A673 (cell line): ENCODE measurements around the gene MTHFD1L. TPM values are rescaled to one million over a fixed set of nuclear protein-coding genes. Genes with fewer than 3 reads are reported as not detected.

Experiments used
- BruUV-seq: library from RNA; stranded (reverse); fragments of 400-500 nt; replicated peaks from 2 replicates; lab custom pipeline; 2021; lab: Mats Ljungman, UMichigan
- CTCF ChIA-PET: fragments of 300-600 bp; sonication (Branson Sonifier 250); formaldehyde crosslinking; loops from one replicate; lab custom pipeline; 2022; ENCODE audit warnings: antibody characterized with exemption; lab: Charles Lee
- POLR2A ChIA-PET: fragments of 300-600 bp; sonication (Branson Sonifier 250); formaldehyde crosslinking; loops from one replicate; lab custom pipeline; 2022; ENCODE audit warnings: antibody characterized with exemption; ENCODE audit not compliant: low non-redundant PET; lab: Charles Lee
- DNase-seq: peaks from one replicate; pipeline ENCODE4 v3.0.0-alpha.2; 2015; ENCODE audit warnings: low spot score
- H3K27ac ChIP-seq: fragments of 200-600 bp; sonication (generic); 2 replicates; pipeline ENCODE4 v1.5.1; 2016; ENCODE audit warnings: mixed run types, low read depth, mild to moderate bottlenecking, mixed read lengths, antibody characterized with exemption, low read length; ENCODE audit not compliant: poor library complexity, severe bottlenecking
- H3K27me3 ChIP-seq: fragments of 200-600 bp; sonication (generic); replicated peaks from 2 replicates; pipeline ENCODE4 v1.6.1; 2017; ENCODE audit warnings: mixed run types, low read depth, mild to moderate bottlenecking, mixed read lengths, antibody characterized with exemption, low read length; ENCODE audit not compliant: insufficient read depth, poor library complexity
- H3K36me3 ChIP-seq: fragments of 200-600 bp; sonication (generic); 2 replicates; pipeline ENCODE4 v1.6.1; 2016; ENCODE audit warnings: mixed run types, mild to moderate bottlenecking, mixed read lengths, antibody characterized with exemption, low read length; ENCODE audit not compliant: insufficient read depth, poor library complexity, severe bottlenecking
- H3K4me1 ChIP-seq: fragments of 200-600 bp; sonication (generic); 2 replicates; pipeline ENCODE4 v1.6.1; 2017; ENCODE audit warnings: mixed run types, mild to moderate bottlenecking, mixed read lengths, antibody characterized with exemption, low read length; ENCODE audit not compliant: insufficient read depth, poor library complexity, severe bottlenecking
- H3K4me3 ChIP-seq: fragments of 200-600 bp; sonication (generic); 2 replicates; pipeline ENCODE4 v1.5.1; 2016; ENCODE audit warnings: low read depth, mixed run types, mild to moderate bottlenecking, mixed read lengths, low read length; ENCODE audit not compliant: poor library complexity, severe bottlenecking
- H3K9me3 ChIP-seq: fragments of 200-600 bp; sonication (generic); 2 replicates; pipeline ENCODE4 v1.6.1; 2016; ENCODE audit warnings: mixed run types, low read depth, mild to moderate bottlenecking, mixed read lengths, antibody characterized with exemption, low read length; ENCODE audit not compliant: poor library complexity, severe bottlenecking
- CTCF ChIP-seq: fragments of 300-800, 200-600 bp; sonication (generic); conservative IDR thresholded peaks from 2 replicates; pipeline ENCODE4 v1.5.1; 2017; ENCODE audit warnings: low read depth, mild to moderate bottlenecking, antibody characterized with exemption, low read length, moderate library complexity, mixed read lengths
- EZH2 ChIP-seq: fragments of 200-600 bp; sonication (generic); IDR thresholded peaks from 2 replicates; pipeline ENCODE4 v1.6.1; 2017; ENCODE audit warnings: borderline replicate concordance, low read depth, mild to moderate bottlenecking, mixed read lengths, antibody characterized with exemption, low read length; ENCODE audit not compliant: poor library complexity, severe bottlenecking
- intact Hi-C: fragments of 100-400 bp; cut with micrococcal nuclease; formaldehyde crosslinking; loops from one replicate; pipeline ENCODE4 v1.10.0; 2022; ENCODE audit not compliant: unreplicated experiment
- total RNA-seq: library from RNA; stranded (reverse); gene quantifications from 2 replicates; pipeline ENCODE4 v1.2.3, GENCODE V29; 2021

MTHFD1L gene
- total RNA-seq, 1 experiment from 2014 or later: 78.7 TPM

- no peaks in the 10 kb centered on the region for H3K36me3 ChIP-seq
- H3K27ac ChIP-seq: no peak overlapping the region
- TF ChIP-seq EZH2: no peak
- TF ChIP-seq CTCF: no peak
- H3K4me3 ChIP-seq: no peak overlapping the region
- intact Hi-C loops: no loop called here
- no peaks in the 10 kb centered on the region for H3K9me3 ChIP-seq
- POLR2A ChIA-PET: no interaction called here
- H3K4me1 ChIP-seq: peaks cover 1% of the 10 kb centered on the region
- no TSS peak for BruUV-seq
- no peak for DNase-seq
- CTCF ChIA-PET: no interaction called here
- no peaks in the 10 kb centered on the region for H3K27me3 ChIP-seq
Observed at GRCh38 chr6:151063352-151063751, 197.8 kb downstream of the MTHFD1L start.

- H3K27me3 ChIP-seq: no peaks in the 10 kb centered on the region
- no TSS peak for BruUV-seq
- H3K4me3 ChIP-seq: no peak overlapping the region
- no peak for DNase-seq
- no peaks in the 10 kb centered on the region for H3K9me3 ChIP-seq
- H3K36me3 ChIP-seq: no peaks in the 10 kb centered on the region
- POLR2A ChIA-PET: no interaction called here
- CTCF ChIA-PET: no interaction called here
- intact Hi-C loops: no loop called here
- no peak overlapping the region for H3K27ac ChIP-seq
- no peaks in the 10 kb centered on the region for H3K4me1 ChIP-seq
- TF ChIP-seq CTCF (no peak), EZH2 (no peak)
Observed at GRCh38 chr6:151063842-151064647, 198.5 kb downstream of the MTHFD1L start.

GRCh38 chr6:151065027-151065815 is 199.7 kb downstream of the MTHFD1L start:
- H3K4me3 ChIP-seq: no peak overlapping the region
- no TSS peak for BruUV-seq
- no peak for DNase-seq
- intact Hi-C loops: no loop called here
- CTCF ChIA-PET: no interaction called here
- no peaks in the 10 kb centered on the region for H3K9me3 ChIP-seq
- H3K27me3 ChIP-seq: no peaks in the 10 kb centered on the region
- TF ChIP-seq EZH2 (no peak), CTCF (no peak)
- H3K36me3 ChIP-seq: no peaks in the 10 kb centered on the region
- POLR2A ChIA-PET: no interaction called here
- no peaks in the 10 kb centered on the region for H3K4me1 ChIP-seq
- no peak overlapping the region for H3K27ac ChIP-seq
